HepG2 (cell line): ENCODE results near the gene PLXNC1. TPM values are rescaled to one million over a fixed set of nuclear protein-coding genes. Genes with fewer than 3 reads are reported as not detected.

Source experiments
- ATAC-seq: fragments of 200-7000 bp; cut with Tn5 transposase; 3 replicates; pipeline ENCODE4 v1.9.1; 2020; ENCODE audit warnings: mild to moderate bottlenecking, moderate library complexity
- BruUV-seq: library from RNA; stranded (reverse); fragments of 400-500 nt; replicated peaks from 2 replicates; lab custom pipeline; 2021; lab: Mats Ljungman, UMichigan
- CTCF ChIA-PET: fragments of 300-600 bp; formaldehyde crosslinking; extraction: SDS; loops from one replicate; lab custom pipeline; 2021; ENCODE audit warnings: low total read pairs, inconsistent platforms, low intra/inter-chr PET ratio; lab: Yijun Ruan, JAX
- POLR2A ChIA-PET: fragments of 350-600 bp; sonication (Branson Sonifier 250); formaldehyde crosslinking; loops from one replicate; lab custom pipeline; 2020; ENCODE audit warnings: antibody characterized with exemption, inconsistent platforms; lab: Yijun Ruan, JAX
- DNase-seq: peaks from one replicate; pipeline ENCODE4 v3.0.0-alpha.2; 2015; ENCODE audit warnings: low spot score
- FAIRE-seq: peaks from 3 replicates; lab custom pipeline; 2011; peaks lifted over from hg19 to GRCh38; lab: Jason Lieb, UNC
- H2AFZ ChIP-seq: one replicate; pipeline ENCODE4 v1.6.1; 2011; ENCODE audit warnings: low read length, inconsistent platforms
- H3K27ac ChIP-seq: fragments of 300-600 bp; 3 replicates; pipeline ENCODE4 v1.8.0; 2011; ENCODE audit warnings: mixed run types, mild to moderate bottlenecking, mixed read lengths, low read length, inconsistent platforms; ENCODE audit not compliant: insufficient read depth; ENCODE audit errors: extremely low read length
- H3K27me3 ChIP-seq, 2 experiments: fragments of 200-600 bp in 1 of 2; 2 replicates in 1 of 2; 3 replicates in 1 of 2; pipeline versions ENCODE4 v1.6.0 to v1.8.0; 2011; ENCODE audit warnings: low read length in 2 of 2, mild to moderate bottlenecking in 2 of 2, moderate library complexity in 2 of 2, inconsistent platforms in 1 of 2; ENCODE audit not compliant: insufficient read depth in 2 of 2, control insufficient read depth in 1 of 2
- H3K36me3 ChIP-seq, 2 experiments: fragments of 200-600 bp in 1 of 2; replicated peaks in 1 of 2; 2 replicates in 1 of 2; 3 replicates in 1 of 2; pipeline versions ENCODE4 v1.5.1 to v1.8.0; 2011; ENCODE audit warnings: low read length in 2 of 2, inconsistent platforms in 1 of 2; ENCODE audit not compliant: insufficient read depth in 2 of 2, control insufficient read depth in 1 of 2
- H3K4me1 ChIP-seq: 2 replicates; pipeline ENCODE4 v1.5.1; 2012; ENCODE audit warnings: low read length, inconsistent platforms; ENCODE audit not compliant: insufficient read depth
- H3K4me2 ChIP-seq: 2 replicates; pipeline ENCODE4 v1.6.0; 2011; ENCODE audit warnings: low read depth, low read length, inconsistent platforms
- H3K4me3 ChIP-seq, 3 experiments: fragments of 200-600 bp in 1 of 3; sonication (generic), shearing (Covaris generic) in 1 of 3; replicated peaks in 1 of 3; 2 replicates each; pipeline ENCODE4 v1.5.1; 2011 to 2016; ENCODE audit warnings: low read length in 3 of 3, inconsistent platforms in 2 of 3, low read depth in 2 of 3, mild to moderate bottlenecking in 2 of 3, control low read depth in 1 of 3, mixed read lengths in 1 of 3; ENCODE audit not compliant: insufficient read depth in 1 of 3
- H3K79me2 ChIP-seq: one replicate; pipeline ENCODE4 v1.6.1; 2011; ENCODE audit warnings: low read length, inconsistent platforms; ENCODE audit not compliant: insufficient read depth
- H3K9ac ChIP-seq: 2 replicates; pipeline ENCODE4 v1.6.0; 2011; ENCODE audit warnings: mild to moderate bottlenecking, low read depth, low read length, inconsistent platforms; ENCODE audit not compliant: insufficient read depth
- H3K9me3 ChIP-seq: 2 replicates; pipeline ENCODE4 v1.5.1; 2012; ENCODE audit warnings: mild to moderate bottlenecking, low read length
- H4K20me1 ChIP-seq: 2 replicates; pipeline ENCODE4 v1.6.0; 2011; ENCODE audit warnings: inconsistent platforms, mild to moderate bottlenecking, low read length, moderate library complexity; ENCODE audit not compliant: insufficient read depth
- ATF7 ChIP-seq, 2 experiments: fragments of 450-650 bp in 1 of 2; sonication (generic) in 1 of 2; formaldehyde crosslinking in 1 of 2; IDR thresholded peaks; 2 replicates each; pipeline versions ENCODE4 v1.4.0 to v1.6.1; 2016 to 2020; ENCODE audit warnings: antibody characterized with exemption in 1 of 2, mild to moderate bottlenecking in 1 of 2, missing genetic modification reagents in 1 of 2
- HNRNPK ChIP-seq: fragments of 200-400 bp; formaldehyde crosslinking; IDR thresholded peaks from 2 replicates; pipeline ENCODE4 v1.6.1; 2018; ENCODE audit warnings: low read length, low read depth, moderate library complexity, mild to moderate bottlenecking; ENCODE audit not compliant: poor library complexity, severe bottlenecking
- NFE2L1 ChIP-seq: sonication (generic); formaldehyde crosslinking; IDR thresholded peaks from 2 replicates; pipeline ENCODE4 v1.4.0; 2020; ENCODE audit warnings: missing genetic modification reagents, mild to moderate bottlenecking, borderline replicate concordance
- RBAK ChIP-seq: sonication (generic); formaldehyde crosslinking; IDR thresholded peaks from 2 replicates; pipeline ENCODE4 v1.5.1; 2020; ENCODE audit warnings: mild to moderate bottlenecking, missing genetic modification reagents
- TCF7L2 ChIP-seq: IDR thresholded peaks from 2 replicates; pipeline ENCODE4 v1.6.1; 2011; ENCODE audit warnings: mild to moderate bottlenecking, low read depth, low read length, moderate library complexity
- ZNF672 ChIP-seq: sonication (generic); formaldehyde crosslinking; IDR thresholded peaks from 2 replicates; pipeline ENCODE4 v1.8.1; 2022; ENCODE audit warnings: missing genetic modification reagents
- WGBS: methylation state at CpG from one replicate; pipeline ENCODE4 v1.1.6; 2017; ENCODE audit warnings: low lambda C conversion rate; 5-methylcytosine and 5-hydroxymethylcytosine counted together
- in situ Hi-C: cut with HindIII; loops from 2 replicates; pipeline ENCODE4 v1.10.0; 2017; ENCODE audit warnings: low pct_unique_long_range_greater_than_20kb; ENCODE audit not compliant: extremely low pct_ligation_motif_present
- intact Hi-C: fragments of 100-400 bp; cut with micrococcal nuclease; formaldehyde crosslinking; loops from one replicate; pipeline ENCODE4 v1.10.0; 2022; ENCODE audit not compliant: unreplicated experiment
- polyA plus RNA-seq, 8 experiments: library from polyadenylated mRNA; depleted of rRNA in 3 of 8; stranded (reverse) in 7 of 8; unstranded in 1 of 8; fragments of >200 nt; fragmentation: Illumina TruSeq in 4 of 8; extraction: Trizol in 4 of 8; gene quantifications; 2 replicates each; pipeline versions ENCODE4 v1.2.1 to v1.2.3, GENCODE V29; 2011 to 2016; ENCODE audit warnings: low read depth in 4 of 8, missing spikeins in 1 of 8, mixed read lengths in 1 of 8; ENCODE audit not compliant: insufficient read depth in 1 of 8
- total RNA-seq, 5 experiments: library from RNA; depleted of rRNA; stranded (reverse); fragments of >200 nt; fragmentation: Illumina TruSeq; extraction: Trizol; gene quantifications; 2 replicates each; pipeline ENCODE4 v1.2.3, GENCODE V29; 2016; ENCODE audit warnings: low read depth in 1 of 5

Gene PLXNC1
- total and polyA plus RNA-seq, 2 of the 13 experiments (the other 11 are each of a cell fraction or from before 2014, with no cell fraction given), result 6.6 to 11.2 TPM

DNA sequence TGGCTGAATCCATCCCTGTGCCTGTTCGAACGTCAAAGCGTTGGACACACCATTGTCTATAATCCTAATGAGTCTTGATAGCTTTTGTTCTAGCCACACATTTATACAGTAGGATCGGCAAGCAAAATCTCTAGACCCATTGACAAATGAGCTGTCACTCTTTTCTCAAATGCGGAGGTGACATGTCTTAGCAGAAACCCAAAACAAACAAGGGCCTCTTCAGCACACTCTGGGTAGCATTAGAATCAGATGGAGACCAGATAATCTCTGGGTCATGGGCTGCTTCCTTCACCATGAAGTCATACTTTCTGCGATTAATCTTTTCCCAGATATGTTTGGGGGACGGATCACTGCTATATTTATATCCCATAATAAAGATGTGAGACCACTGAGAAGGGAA, 100.2 kb downstream of the PLXNC1 start:
- no peaks in the 10 kb centered on the region for H4K20me1 ChIP-seq
- no peak overlapping the region for H3K27ac ChIP-seq
- H3K4me2 ChIP-seq, result no peak overlapping the region
- no peak overlapping the region for H3K9ac ChIP-seq
- ATAC-seq (no peak), DNase-seq (no peak), FAIRE-seq (no peak)
- intact Hi-C loops, result no loop called here
- ChIA-PET CTCF (no interaction called here), POLR2A (no interaction called here)
- 94% methylated on average over 7 of the region's 7 CpGs for WGBS
- no peaks in the 10 kb centered on the region for H3K27me3 ChIP-seq
- H2AFZ ChIP-seq, result no peak overlapping the region
- H3K79me2 ChIP-seq, result no peaks in the 10 kb centered on the region
- in situ Hi-C loops, result no loop called here
- peaks cover 10 to 24% of the 10 kb centered on the region in 2 experiments; a peak in 4 of 5 replicates for H3K36me3 ChIP-seq
- no TSS peak for BruUV-seq
- no peaks in the 10 kb centered on the region for H3K9me3 ChIP-seq
- H3K4me3 ChIP-seq, result no peak overlapping the region
- TF ChIP-seq TCF7L2, result no peak
- no peak for TF ChIP-seq ZNF672 (CRISPR knock-in tag)
- no peak for TF ChIP-seq RBAK (CRISPR knock-in tag)
- no peaks in the 10 kb centered on the region for H3K4me1 ChIP-seq

DNA sequence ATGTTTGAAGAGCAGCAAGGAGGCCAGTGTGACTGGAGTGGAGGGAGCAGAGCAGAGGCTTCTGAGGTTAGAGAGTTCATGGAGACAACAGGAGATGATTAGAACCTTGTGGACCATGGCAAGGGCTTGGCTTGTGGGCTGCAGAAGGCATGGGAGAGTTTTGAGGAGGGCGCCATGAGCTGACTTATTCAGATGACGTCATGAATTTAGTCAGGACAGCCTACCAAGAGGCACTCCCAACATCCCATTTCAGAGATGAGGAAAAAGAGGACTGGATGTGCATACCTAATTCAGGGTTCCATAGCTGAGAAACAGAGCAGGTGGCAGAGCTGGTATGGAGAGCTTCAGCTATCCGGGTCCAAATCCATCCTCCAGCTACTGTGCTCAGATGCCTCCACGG, 101.8 kb downstream of the PLXNC1 start:
- peaks cover 8 to 30% of the 10 kb centered on the region in 2 experiments; a peak in 4 of 5 replicates for H3K36me3 ChIP-seq
- no peak overlapping the region for H3K27ac ChIP-seq
- intact Hi-C loops, result no loop called here
- ATAC-seq (no peak), FAIRE-seq (no peak)
- H2AFZ ChIP-seq, result no peak overlapping the region
- H3K9ac ChIP-seq, result no peak overlapping the region
- no peak overlapping the region for H3K4me3 ChIP-seq
- BruUV-seq, result no TSS peak
- no peak overlapping the region for H3K4me2 ChIP-seq
- no peaks in the 10 kb centered on the region for H3K9me3 ChIP-seq
- H3K4me1 ChIP-seq, result no peaks in the 10 kb centered on the region
- H3K79me2 ChIP-seq, result no peaks in the 10 kb centered on the region
- 98% methylated on average over 4 of the region's 4 CpGs for WGBS
- CTCF ChIA-PET, result no interaction called here
- TF ChIP-seq NFE2L1 (CRISPR knock-in tag) (no peak), HNRNPK (no peak), ATF7 (IDR thresholded peaks at IDR 0.05) (peak; percentile 43; the same call in 1 of the 2 replicates), ATF7 (CRISPR knock-in tag; IDR thresholded peaks at IDR 0.05) (no peak)
- TF ChIP-seq, all 625 proteins: peak for 1
- no peaks in the 10 kb centered on the region for H3K27me3 ChIP-seq
- in situ Hi-C loops, result no loop called here
- POLR2A ChIA-PET, result no interaction called here
- no peaks in the 10 kb centered on the region for H4K20me1 ChIP-seq
- DNase-seq, result no peak
